GM12878 (cell line): ENCODE measurements around the gene MAP4K4. TPM values are rescaled to one million over a fixed set of nuclear protein-coding genes. Genes with fewer than 3 reads are reported as not detected.

Source experiments
- ATAC-seq: fragments of 200-7000 bp; cut with Tn5 transposase; 3 replicates; pipeline ENCODE4 v1.9.1; 2020; ENCODE audit warnings: mild to moderate bottlenecking, moderate library complexity
- BruUV-seq: library from RNA; stranded (reverse); fragments of 400-500 nt; replicated peaks from 2 replicates; lab custom pipeline; 2021; lab: Mats Ljungman, UMichigan
- CTCF ChIA-PET: fragments of 300-600 bp; sonication (Branson Sonifier 250); formaldehyde crosslinking; extraction: SDS; loops from one replicate; lab custom pipeline; 2021; ENCODE audit warnings: inconsistent platforms; lab: Yijun Ruan, JAX
- POLR2A ChIA-PET: fragments of 350-600 bp; formaldehyde crosslinking; extraction: SDS; loops from one replicate; lab custom pipeline; 2021; ENCODE audit warnings: inconsistent platforms; lab: Charles Lee
- RAD21 ChIA-PET: fragments of 300-600 bp; sonication (Branson Sonifier 250); formaldehyde crosslinking; loops from one replicate; lab custom pipeline; 2023; ENCODE audit warnings: antibody characterized with exemption; ENCODE audit not compliant: unreplicated experiment; lab: Charles Lee
- SMC1A ChIA-PET: fragments of 300-600 bp; sonication (Branson Sonifier 250); formaldehyde crosslinking; loops from one replicate; lab custom pipeline; 2023; ENCODE audit not compliant: unreplicated experiment, uncharacterized antibody; lab: Charles Lee
- DNase-seq: peaks from one replicate; pipeline ENCODE4 v3.0.0-alpha.2; 2011; ENCODE audit warnings: low read depth, low spot score
- FAIRE-seq: peaks from 3 replicates; lab custom pipeline; 2011; peaks lifted over from hg19 to GRCh38; lab: Jason Lieb, UNC
- H2AFZ ChIP-seq: 2 replicates; pipeline ENCODE4 v1.6.0; 2011; ENCODE audit warnings: low read depth, low read length, control low read depth; ENCODE audit not compliant: control insufficient read depth
- H3K27ac ChIP-seq: 2 replicates; pipeline ENCODE4 v1.5.1; 2011; ENCODE audit warnings: control low read depth; ENCODE audit not compliant: control insufficient read depth, insufficient read depth
- H3K27me3 ChIP-seq, 2 experiments: replicated peaks in 1 of 2; 2 replicates each; pipeline versions ENCODE4 v1.6.0 to v1.6.1; 2011; ENCODE audit warnings: low read length in 1 of 2; ENCODE audit not compliant: control insufficient read depth in 2 of 2, insufficient read depth in 2 of 2
- H3K36me3 ChIP-seq, 2 experiments: 2 replicates each; pipeline ENCODE4 v1.5.1; 2011; ENCODE audit warnings: low read length in 1 of 2; ENCODE audit not compliant: control insufficient read depth in 2 of 2, insufficient read depth in 2 of 2
- H3K4me1 ChIP-seq: 2 replicates; pipeline ENCODE4 v1.6.1; 2011; ENCODE audit warnings: mild to moderate bottlenecking, low read length, moderate library complexity, mixed read lengths; ENCODE audit not compliant: control insufficient read depth, insufficient read depth
- H3K4me2 ChIP-seq: 2 replicates; pipeline ENCODE4 v1.6.0; 2011; ENCODE audit warnings: control low read depth; ENCODE audit not compliant: control insufficient read depth, insufficient read depth
- H3K4me3 ChIP-seq: fragments of 200-600 bp; sonication (generic); 2 replicates; pipeline ENCODE4 v1.5.1; 2016
- H3K79me2 ChIP-seq: 2 replicates; pipeline ENCODE4 v1.6.0; 2011; ENCODE audit warnings: low read length; ENCODE audit not compliant: control insufficient read depth, insufficient read depth
- H3K9ac ChIP-seq: 2 replicates; pipeline ENCODE4 v1.8.0; 2011; ENCODE audit warnings: low read length, control low read depth, mixed read lengths; ENCODE audit not compliant: control insufficient read depth, insufficient read depth
- H3K9me3 ChIP-seq: replicated peaks from 3 replicates; pipeline ENCODE4 v1.5.1; 2011; ENCODE audit warnings: mild to moderate bottlenecking, low read length; ENCODE audit not compliant: control insufficient read depth, insufficient read depth
- H4K20me1 ChIP-seq: 2 replicates; pipeline ENCODE4 v1.6.0; 2011; ENCODE audit not compliant: control insufficient read depth, insufficient read depth
- CBFB ChIP-seq: IDR thresholded peaks from 2 replicates; pipeline ENCODE4 v1.6.1; 2016; ENCODE audit warnings: antibody characterized with exemption, low read depth
- CBX3 ChIP-seq: fragments of 200-600 bp; sonication (generic); IDR thresholded peaks from 2 replicates; pipeline ENCODE4 v1.6.1; 2016; ENCODE audit warnings: low read depth, borderline replicate concordance
- HCFC1 ChIP-seq: fragments of 150-350 bp; IDR thresholded peaks from 2 replicates; pipeline ENCODE4 v1.6.1; 2014; ENCODE audit warnings: low read length
- MYC ChIP-seq: IDR thresholded peaks from 2 replicates; pipeline ENCODE4 v1.6.1; 2011; ENCODE audit warnings: mild to moderate bottlenecking, low read length, moderate library complexity, inconsistent platforms; ENCODE audit not compliant: insufficient read depth, insufficient replicate concordance, insufficient read length, severe bottlenecking
- NRF1 ChIP-seq: conservative IDR thresholded peaks from 2 replicates; pipeline ENCODE4 v1.6.1; 2011; ENCODE audit warnings: mild to moderate bottlenecking, low read depth, low read length, improper control_type of control experiment
- POLR2A ChIP-seq: IDR thresholded peaks from 2 replicates; pipeline ENCODE4 v1.6.1; 2011; ENCODE audit warnings: low read depth, mild to moderate bottlenecking, low read length
- WGBS: methylation state at CpG from one replicate; pipeline ENCODE4 v1.1.6; 2016; ENCODE audit warnings: low lambda C conversion rate; ENCODE audit not compliant: insufficient replicate concordance, insufficient coverage; ENCODE audit errors: missing lambda C conversion rate; 5-methylcytosine and 5-hydroxymethylcytosine counted together
- in situ Hi-C: fragments of 300-500 bp; cut with MboI; formaldehyde crosslinking; loops from 9 replicates; pipeline ENCODE4 v1.14.3; 2018; ENCODE audit warnings: mixed read lengths
- intact Hi-C: fragments of 100-400 bp; cut with micrococcal nuclease; formaldehyde crosslinking; loops from one replicate; pipeline ENCODE4 v1.14.2; 2022; ENCODE audit not compliant: unreplicated experiment
- polyA plus RNA-seq, 11 experiments: library from polyadenylated mRNA; depleted of rRNA in 4 of 11; unstranded in 6 of 11; stranded (reverse) in 5 of 11; fragments of >200 nt; fragmentation: Nextera tagmentation in 4 of 11; fragmentation: Illumina TruSeq in 1 of 11; extraction: Ambion mirVana in 4 of 11; extraction: Trizol in 1 of 11; gene quantifications; 1 replicate in 1 of 11; 2 replicates in 10 of 11; pipeline versions ENCODE4 v1.2.1 to v1.2.3, GENCODE V29; 2011 to 2016; ENCODE audit warnings: inconsistent platforms in 2 of 11, missing spikeins in 2 of 11, low read depth in 1 of 11
- total RNA-seq, 4 experiments: library from RNA; depleted of rRNA in 3 of 4; stranded (reverse); fragments of >200 nt in 3 of 4; fragmentation: Illumina TruSeq in 1 of 4; extraction: Trizol in 1 of 4; gene quantifications; 2 replicates each; pipeline versions ENCODE4 v1.2.1 to v1.2.3, GENCODE V29; 2013 to 2021
- TF ChIP-seq, protein P1 (sequence below): fragments of 450-650 bp; IDR thresholded peaks from 2 replicates; pipeline ENCODE4 v1.6.1; 2016; ENCODE audit warnings: mild to moderate bottlenecking
- TF ChIP-seq, protein P2 (sequence below): IDR thresholded peaks from 2 replicates; pipeline ENCODE4 v1.6.1; 2012; ENCODE audit warnings: low read length, inconsistent platforms

MAP4K4 gene
- total and polyA plus RNA-seq, 10 of the 15 experiments (the other 5 are each of a cell fraction or from before 2014, with no cell fraction given) = 1.9 to 50.4 (median 9.7) TPM

DNA sequence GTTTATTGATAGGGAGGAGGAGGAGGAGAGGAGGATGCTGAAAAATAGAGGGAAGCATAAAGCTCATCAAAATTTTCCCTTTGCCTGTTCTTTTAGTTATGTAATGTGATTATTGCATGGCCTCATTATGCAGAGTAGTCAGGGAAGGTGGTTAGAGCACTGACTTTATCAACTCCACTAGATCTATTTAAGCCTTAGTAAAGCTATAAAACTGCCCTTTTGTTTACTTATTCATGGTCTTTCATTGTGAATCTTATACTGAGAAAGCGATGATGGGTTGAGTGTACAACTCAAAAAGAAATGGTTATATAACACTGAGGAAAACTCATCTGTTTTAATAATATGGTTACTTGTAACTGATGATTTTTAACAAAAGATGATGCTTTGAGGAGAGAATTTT lies 81.7 kb downstream of the MAP4K4 start:
- ChIA-PET POLR2A (no interaction called here), SMC1A (interaction anchor here (0.8 to 2.4 kb wide), 5 partner anchors 8 to 52 kb away, joined by 3 to 10 read pairs (median 6); no protein-coding TSS in a partner anchor), CTCF (interaction anchor here (0.6 to 6.7 kb wide), 9 partner anchors 9 to 105 kb away, joined by 3 to 52 read pairs (median 3); no protein-coding TSS in a partner anchor), RAD21 (interaction anchor here (1.0 to 4.8 kb wide), 9 partner anchors 9 to 360 kb away, joined by 3 to 28 read pairs (median 4); no protein-coding TSS in a partner anchor)
- no peak overlapping the region for H3K4me3 ChIP-seq
- BruUV-seq = no TSS peak
- H3K4me2 ChIP-seq = no peak overlapping the region
- intact Hi-C loops (no loop called here), in situ Hi-C loops (no loop called here)
- H3K27ac ChIP-seq = no peak overlapping the region
- H3K4me1 ChIP-seq = no peaks in the 10 kb centered on the region
- FAIRE-seq (no peak), DNase-seq (no peak), ATAC-seq (no peak)
- no peaks in the 10 kb centered on the region for H3K36me3 ChIP-seq
- H4K20me1 ChIP-seq = no peaks in the 10 kb centered on the region; the same call in 1 of the 2 replicates
- no peaks in the 10 kb centered on the region for H3K9me3 ChIP-seq
- H3K79me2 ChIP-seq = no peaks in the 10 kb centered on the region
- 50% methylated on average over 1 of the region's 1 CpG for WGBS
- no peak overlapping the region for H3K9ac ChIP-seq
- peaks cover 0 to 4% of the 10 kb centered on the region in 2 experiments; a peak in 1 of 4 replicates for H3K27me3 ChIP-seq
- H2AFZ ChIP-seq = no peak overlapping the region
- TF ChIP-seq, protein P1, sequence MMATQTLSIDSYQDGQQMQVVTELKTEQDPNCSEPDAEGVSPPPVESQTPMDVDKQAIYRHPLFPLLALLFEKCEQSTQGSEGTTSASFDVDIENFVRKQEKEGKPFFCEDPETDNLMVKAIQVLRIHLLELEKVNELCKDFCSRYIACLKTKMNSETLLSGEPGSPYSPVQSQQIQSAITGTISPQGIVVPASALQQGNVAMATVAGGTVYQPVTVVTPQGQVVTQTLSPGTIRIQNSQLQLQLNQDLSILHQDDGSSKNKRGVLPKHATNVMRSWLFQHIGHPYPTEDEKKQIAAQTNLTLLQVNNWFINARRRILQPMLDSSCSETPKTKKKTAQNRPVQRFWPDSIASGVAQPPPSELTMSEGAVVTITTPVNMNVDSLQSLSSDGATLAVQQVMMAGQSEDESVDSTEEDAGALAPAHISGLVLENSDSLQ = no peak
- TF ChIP-seq, protein P2, sequence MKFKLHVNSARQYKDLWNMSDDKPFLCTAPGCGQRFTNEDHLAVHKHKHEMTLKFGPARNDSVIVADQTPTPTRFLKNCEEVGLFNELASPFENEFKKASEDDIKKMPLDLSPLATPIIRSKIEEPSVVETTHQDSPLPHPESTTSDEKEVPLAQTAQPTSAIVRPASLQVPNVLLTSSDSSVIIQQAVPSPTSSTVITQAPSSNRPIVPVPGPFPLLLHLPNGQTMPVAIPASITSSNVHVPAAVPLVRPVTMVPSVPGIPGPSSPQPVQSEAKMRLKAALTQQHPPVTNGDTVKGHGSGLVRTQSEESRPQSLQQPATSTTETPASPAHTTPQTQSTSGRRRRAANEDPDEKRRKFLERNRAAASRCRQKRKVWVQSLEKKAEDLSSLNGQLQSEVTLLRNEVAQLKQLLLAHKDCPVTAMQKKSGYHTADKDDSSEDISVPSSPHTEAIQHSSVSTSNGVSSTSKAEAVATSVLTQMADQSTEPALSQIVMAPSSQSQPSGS = no peak
- TF ChIP-seq HCFC1 (no peak), CBX3 (no peak), NRF1 (no peak), POLR2A (no peak), MYC (no peak), CBFB (no peak)
